PFSK-1 (cell line): Measurements from ENCODE around the gene AKR7A3.

Experiments used
- FOXP2 ChIP-seq: optimal IDR thresholded peaks from 2 replicates; pipeline ENCODE3; 2011; ENCODE audit warnings: borderline replicate concordance, control low read depth, inconsistent platforms; ENCODE audit not compliant: insufficient read depth; ENCODE audit errors: extremely low read length, extremely low read depth
- POLR2AphosphoS5 ChIP-seq: IDR thresholded peaks from 2 replicates; pipeline ENCODE4 v1.6.1; 2012; ENCODE audit warnings: low read depth, mild to moderate bottlenecking, control low read depth, low read length, moderate library complexity
- SIN3A ChIP-seq: IDR thresholded peaks from 2 replicates; pipeline ENCODE4 v1.6.1; 2012; ENCODE audit warnings: mild to moderate bottlenecking, low read length, moderate library complexity, borderline replicate concordance; ENCODE audit not compliant: insufficient read depth
- TAF1 ChIP-seq: IDR thresholded peaks from 2 replicates; pipeline ENCODE4 v1.6.1; 2012; ENCODE audit warnings: low read length, control low read depth, borderline replicate concordance; ENCODE audit not compliant: insufficient read depth

DNA sequence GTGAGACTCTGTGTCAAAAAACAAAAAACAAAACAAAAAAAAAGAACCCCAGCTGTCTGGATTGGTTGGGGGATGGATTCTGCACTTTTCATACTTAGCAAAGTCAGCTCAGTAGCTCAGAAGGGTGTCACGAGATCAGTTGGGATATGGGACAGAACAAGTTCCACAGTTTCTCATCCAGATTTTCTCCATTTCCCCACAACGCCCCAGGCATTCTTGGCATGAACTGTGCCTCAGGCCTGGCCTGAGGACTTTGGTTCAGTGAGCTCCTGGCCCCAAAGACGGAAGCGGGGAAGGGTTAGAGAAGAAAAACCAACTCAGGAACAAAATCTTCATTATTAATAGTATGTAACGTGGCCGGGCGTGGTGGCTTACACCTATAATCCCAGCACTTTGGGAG is 21.5 kb upstream of the AKR7A3 start:
- TF ChIP-seq POLR2AphosphoS5: no peak
- no peak for TF ChIP-seq TAF1
- no peak for TF ChIP-seq SIN3A
- no peak for TF ChIP-seq FOXP2
